ENCODE measurements around the gene CTIF. TPM values are rescaled to one million over a fixed set of nuclear protein-coding genes. Genes with fewer than 3 reads are reported as not detected.

The CTIF gene
- total RNA-seq, 4 donors from 2014 or later = 14.1 to 78.2 (median 18.4) TPM

DNA sequence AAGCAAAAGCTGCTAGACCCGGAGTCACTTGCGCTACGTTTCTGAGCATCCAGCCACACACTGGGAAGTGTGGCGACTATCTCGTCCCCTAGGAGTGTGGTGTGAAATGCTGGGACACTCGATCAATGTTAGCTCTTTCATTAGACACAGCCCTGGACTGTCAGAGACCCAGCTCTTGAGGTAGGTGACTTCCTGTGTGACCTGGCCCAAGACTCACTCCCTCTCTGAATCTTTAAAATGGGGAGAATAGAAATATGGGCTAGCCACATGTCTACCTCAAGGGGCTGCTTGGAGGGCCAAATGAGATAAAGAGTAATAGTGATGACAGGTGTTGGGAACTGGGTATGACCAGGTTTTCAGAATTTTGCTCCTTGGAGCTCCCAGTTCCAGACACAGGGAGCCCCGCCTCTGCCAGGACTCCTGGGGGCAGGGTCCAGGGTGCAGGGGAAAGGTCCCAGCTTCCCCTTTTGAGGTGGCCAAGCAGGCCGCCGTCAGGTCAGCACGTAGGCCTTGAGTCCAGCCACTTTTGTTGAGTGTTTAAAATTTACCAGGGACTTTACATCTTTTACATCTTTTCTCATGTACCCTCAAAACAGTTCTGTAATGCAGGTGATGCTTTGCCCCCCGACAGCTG is 36.0 kb downstream of the CTIF start:
- H3K4me3 ChIP-seq = no peak overlapping the region
- H3K36me3 ChIP-seq = no peaks in the 10 kb centered on the region
- H3K4me1 ChIP-seq = no peaks in the 10 kb centered on the region
- H3K9me3 ChIP-seq = no peaks in the 10 kb centered on the region
- TF ChIP-seq EP300 (IDR thresholded peaks at IDR 0.05; ENCODE audit: low read depth) = no peak
- TF ChIP-seq, protein P1, sequence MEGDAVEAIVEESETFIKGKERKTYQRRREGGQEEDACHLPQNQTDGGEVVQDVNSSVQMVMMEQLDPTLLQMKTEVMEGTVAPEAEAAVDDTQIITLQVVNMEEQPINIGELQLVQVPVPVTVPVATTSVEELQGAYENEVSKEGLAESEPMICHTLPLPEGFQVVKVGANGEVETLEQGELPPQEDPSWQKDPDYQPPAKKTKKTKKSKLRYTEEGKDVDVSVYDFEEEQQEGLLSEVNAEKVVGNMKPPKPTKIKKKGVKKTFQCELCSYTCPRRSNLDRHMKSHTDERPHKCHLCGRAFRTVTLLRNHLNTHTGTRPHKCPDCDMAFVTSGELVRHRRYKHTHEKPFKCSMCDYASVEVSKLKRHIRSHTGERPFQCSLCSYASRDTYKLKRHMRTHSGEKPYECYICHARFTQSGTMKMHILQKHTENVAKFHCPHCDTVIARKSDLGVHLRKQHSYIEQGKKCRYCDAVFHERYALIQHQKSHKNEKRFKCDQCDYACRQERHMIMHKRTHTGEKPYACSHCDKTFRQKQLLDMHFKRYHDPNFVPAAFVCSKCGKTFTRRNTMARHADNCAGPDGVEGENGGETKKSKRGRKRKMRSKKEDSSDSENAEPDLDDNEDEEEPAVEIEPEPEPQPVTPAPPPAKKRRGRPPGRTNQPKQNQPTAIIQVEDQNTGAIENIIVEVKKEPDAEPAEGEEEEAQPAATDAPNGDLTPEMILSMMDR (IDR thresholded peaks at IDR 0.05) = no peak
- TF ChIP-seq POLR2AphosphoS5 (IDR thresholded peaks at IDR 0.05) = no peak
- no peak for TF ChIP-seq POLR2A (IDR thresholded peaks at IDR 0.05)
- intact Hi-C loops (cut with DNase I; ENCODE audit: low total_unique reads) = no loop called here
- DNase-seq = no peak
- H3K27ac ChIP-seq = no peak overlapping the region
- WGBS, 2 donors (ENCODE audit: low coverage in 1 of 2) = 94 to 100% methylated on average over 1 to 11 of the region's 11 CpGs
- in situ Hi-C loops (cut with MboI; ENCODE audit: low pct_ligation_motif_present in 1 of 4, low pct_unique_long_range_greater_than_20kb in 1 of 4, low sequenced_read_pairs in 3 of 4) = no loop called here
- H3K27me3 ChIP-seq = no peaks in the 10 kb centered on the region

GRCh38 chr18:48575301-48575657 is 36.4 kb downstream of the CTIF start:
- Histone ChIP-seq H3K4me3 (no peak overlapping the region), H3K36me3 (no peaks in the 10 kb centered on the region), H3K27ac (no peak overlapping the region), H3K4me1 (no peaks in the 10 kb centered on the region), H3K9me3 (no peaks in the 10 kb centered on the region), H3K27me3 (no peaks in the 10 kb centered on the region)
- 60 to 75% methylated on average over 1 to 8 of the region's 8 CpGs for WGBS, 2 donors (ENCODE audit: low coverage in 1 of 2)
- in situ Hi-C loops (cut with MboI; ENCODE audit: low pct_ligation_motif_present in 1 of 4, low pct_unique_long_range_greater_than_20kb in 1 of 4, low sequenced_read_pairs in 3 of 4) (no loop called here), intact Hi-C loops (cut with DNase I; ENCODE audit: low total_unique reads) (no loop called here)
- TF ChIP-seq POLR2AphosphoS5 (IDR thresholded peaks at IDR 0.05) = no peak
- TF ChIP-seq POLR2A (IDR thresholded peaks at IDR 0.05) = no peak
- TF ChIP-seq, protein P1 (IDR thresholded peaks at IDR 0.05) = no peak
- no peak for TF ChIP-seq EP300 (IDR thresholded peaks at IDR 0.05; ENCODE audit: low read depth)
- no peak for DNase-seq

GRCh38 chr18:48575658-48576456 is 37.0 kb downstream of the CTIF start:
- Histone ChIP-seq H3K36me3 (no peaks in the 10 kb centered on the region), H3K4me3 (no peak overlapping the region), H3K27me3 (no peaks in the 10 kb centered on the region), H3K4me1 (no peaks in the 10 kb centered on the region), H3K9me3 (no peaks in the 10 kb centered on the region), H3K27ac (no peak overlapping the region)
- 90% methylated on average over 22 of the region's 24 CpGs; no CpG with 5 or more reads in 1 of the 2 donors for WGBS, 2 donors (ENCODE audit: low coverage in 1 of 2)
- TF ChIP-seq POLR2A (IDR thresholded peaks at IDR 0.05) (no peak), EP300 (IDR thresholded peaks at IDR 0.05; ENCODE audit: low read depth) (no peak), POLR2AphosphoS5 (IDR thresholded peaks at IDR 0.05) (no peak)
- TF ChIP-seq, protein P1 (IDR thresholded peaks at IDR 0.05) = no peak
- intact Hi-C loops (cut with DNase I; ENCODE audit: low total_unique reads) (no loop called here), in situ Hi-C loops (cut with MboI; ENCODE audit: low pct_ligation_motif_present in 1 of 4, low pct_unique_long_range_greater_than_20kb in 1 of 4, low sequenced_read_pairs in 3 of 4) (no loop called here)
- no peak for DNase-seq

DNA sequence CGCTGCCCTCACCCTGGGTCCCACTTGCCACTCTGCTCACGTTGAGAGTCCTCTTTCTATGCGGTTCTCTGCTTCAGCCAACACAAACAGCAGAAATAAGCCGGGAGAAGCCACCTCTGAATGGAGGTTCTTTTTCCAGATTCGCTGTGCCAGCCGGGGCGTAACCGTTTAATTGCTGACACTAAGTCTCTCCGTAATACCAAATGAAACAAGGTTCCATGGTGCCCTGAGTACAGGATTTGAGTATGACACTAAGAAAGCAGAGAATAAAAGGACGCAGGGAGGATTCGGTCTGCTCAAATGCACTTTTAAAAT is 37.6 kb downstream of the CTIF start:
- intact Hi-C loops (cut with DNase I; ENCODE audit: low total_unique reads) (no loop called here), in situ Hi-C loops (cut with MboI; ENCODE audit: low pct_ligation_motif_present in 1 of 4, low pct_unique_long_range_greater_than_20kb in 1 of 4, low sequenced_read_pairs in 3 of 4) (no loop called here)
- Histone ChIP-seq H3K27me3 (no peaks in the 10 kb centered on the region), H3K9me3 (no peaks in the 10 kb centered on the region), H3K4me3 (no peak overlapping the region), H3K36me3 (no peaks in the 10 kb centered on the region), H3K27ac (no peak overlapping the region), H3K4me1 (no peaks in the 10 kb centered on the region)
- TF ChIP-seq EP300 (IDR thresholded peaks at IDR 0.05; ENCODE audit: low read depth) (no peak), POLR2AphosphoS5 (IDR thresholded peaks at IDR 0.05) (no peak), POLR2A (IDR thresholded peaks at IDR 0.05) (no peak)
- TF ChIP-seq, protein P1 (IDR thresholded peaks at IDR 0.05) = no peak
- WGBS, 2 donors (ENCODE audit: low coverage in 1 of 2) = 92 to 100% methylated on average over 4 to 11 of the region's 11 CpGs
- no peak for DNase-seq

Data from transverse colon (tissue), 4 donors.